GM12874 (cell line): Measurements from ENCODE around the gene RAB13.

Experiments
- CTCF ChIP-seq: IDR thresholded peaks from 2 replicates; pipeline ENCODE4 v1.5.1; 2011; ENCODE audit warnings: low read depth, mild to moderate bottlenecking, control low read depth, low read length, moderate library complexity; ENCODE audit not compliant: insufficient read depth

Gene RAB13

GRCh38 chr1:153962088-153963029 is 23.8 kb downstream of the RAB13 start:
- TF ChIP-seq CTCF = no peak

GRCh38 chr1:153961421-153961820 is 24.7 kb downstream of the RAB13 start:
- no peak for TF ChIP-seq CTCF

DNA sequence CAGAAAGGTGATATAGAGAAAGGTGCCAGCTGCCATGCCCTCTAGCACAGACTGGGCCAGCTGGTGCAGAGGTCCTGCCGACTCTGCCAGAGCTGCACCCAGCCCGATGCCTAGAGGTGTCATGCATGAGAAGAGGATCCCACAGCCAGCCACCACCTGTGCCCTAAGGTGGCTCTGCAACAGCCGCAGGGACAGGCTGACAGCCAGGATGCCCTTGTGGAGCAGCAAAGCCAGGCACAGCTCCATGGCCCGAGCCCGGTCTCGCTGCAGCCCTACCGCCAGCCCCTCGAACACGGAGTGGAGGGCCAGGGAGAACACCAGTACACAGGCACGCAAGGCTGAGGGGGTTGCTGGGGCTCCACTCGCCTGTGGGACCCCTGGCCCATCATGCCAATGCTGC is 25.9 kb downstream of the RAB13 start:
- no peak for TF ChIP-seq CTCF

DNA sequence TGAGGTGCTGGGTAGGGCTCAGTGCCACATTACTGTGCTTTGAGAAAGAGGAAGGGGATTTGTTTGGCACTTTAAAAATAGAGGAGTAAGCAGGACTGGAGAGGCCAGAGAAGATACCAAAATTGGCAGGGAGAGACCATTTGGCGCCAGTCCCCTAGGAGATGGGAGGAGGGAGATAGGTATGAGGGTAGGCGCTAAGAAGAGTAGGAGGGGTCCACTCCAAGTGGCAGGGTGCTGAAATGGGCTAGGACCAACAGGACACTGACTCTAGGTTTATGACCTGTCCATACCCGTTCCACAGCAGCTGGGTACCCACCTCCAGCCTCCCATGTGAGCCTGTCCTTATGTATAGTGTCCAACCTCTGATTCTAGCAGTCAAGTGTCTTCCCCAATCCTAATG is 26.7 kb downstream of the RAB13 start:
- TF ChIP-seq CTCF = no peak

GRCh38 chr1:153958961-153959260 is 27.2 kb downstream of the RAB13 start:
- no peak for TF ChIP-seq CTCF

DNA sequence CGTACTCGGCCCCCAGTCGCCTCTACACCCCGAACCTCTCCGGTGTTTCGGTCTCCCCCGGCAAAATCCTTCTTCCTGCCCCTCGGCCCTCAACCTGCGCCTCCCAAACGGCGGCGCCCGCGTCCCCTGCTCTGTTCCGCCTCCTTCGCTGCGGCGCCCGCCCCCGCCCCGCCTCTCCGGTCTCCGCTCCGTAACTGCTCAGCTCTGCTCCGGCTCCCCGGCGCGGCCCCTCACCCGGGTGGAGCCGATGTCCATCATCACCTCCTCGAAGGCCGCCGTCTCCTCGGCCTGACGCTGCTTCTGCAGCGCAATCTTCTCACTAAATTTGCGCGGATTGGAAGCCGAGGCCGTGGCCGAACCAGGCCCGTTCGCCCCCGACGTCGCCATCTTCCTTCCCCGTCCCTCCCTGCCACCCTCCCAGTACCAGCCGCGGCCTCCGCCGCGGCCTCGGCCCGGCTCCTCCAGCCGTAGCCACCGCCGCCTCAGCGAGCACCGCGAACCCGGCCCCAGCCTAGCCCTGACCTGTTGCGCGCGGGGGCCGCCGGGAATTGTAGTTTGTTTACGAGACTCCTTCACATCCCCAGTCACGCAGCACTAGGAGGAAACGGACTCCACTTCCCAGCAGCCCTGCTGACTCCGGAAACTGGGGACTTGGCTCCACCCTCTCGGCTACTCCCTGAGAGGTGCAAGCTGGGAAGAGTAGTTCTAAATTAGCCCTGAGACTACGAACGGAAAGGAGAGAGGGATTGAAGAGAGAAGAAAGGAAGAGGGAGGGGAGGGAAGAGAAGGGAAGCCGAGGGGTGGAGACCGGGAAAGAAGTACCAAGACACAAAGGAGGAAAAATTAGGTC is 27.8 kb downstream of the RAB13 start, which contains the start of gene CRTC2:
CRTC2 (minus strand) TSS at position 502 of the 850 bp plus-strand sequence; CDS start at position 387, 115 bp downstream.
- no peak for TF ChIP-seq CTCF

GRCh38 chr1:153957744-153958110 is 28.4 kb downstream of the RAB13 start:
- no peak for TF ChIP-seq CTCF
